ENCODE results near the gene EPAS1.
"Not testable (repeated sequence)": the region's sequence is repeated elsewhere in the genome, so short reads cannot be mapped to it uniquely, and the experiment has no call there.

EPAS1 gene

GRCh38 chr2:46390901-46391395, 93.7 kb downstream of the EPAS1 start:
- no peaks in the 10 kb centered on the region for H3K36me3 ChIP-seq (ENCODE audit: insufficient read depth, low read length)
- no peak overlapping the region for H3K4me3 ChIP-seq (ENCODE audit: low read length)
- H3K4me1 ChIP-seq (ENCODE audit: insufficient read depth, low read length): no peaks in the 10 kb centered on the region
- WGBS: 95% methylated on average over 7 of the region's 7 CpGs
- no peak overlapping the region for H3K9ac ChIP-seq (ENCODE audit: low read depth, low read length)
- no peaks in the 10 kb centered on the region for H3K9me3 ChIP-seq (ENCODE audit: insufficient read depth, low read depth, low read length)
- H3K27ac ChIP-seq (ENCODE audit: low read depth, low read length): no peak overlapping the region
- H3K27me3 ChIP-seq (ENCODE audit: insufficient read depth, low read length): no peaks in the 10 kb centered on the region

- 88% methylated on average over 12 of the region's 12 CpGs for whole genome bisulfite sequencing
- Histone ChIP-seq H3K4me1 (ENCODE audit: insufficient read depth, low read length) (no peaks in the 10 kb centered on the region), H3K9me3 (ENCODE audit: insufficient read depth, low read depth, low read length) (no peaks in the 10 kb centered on the region), H3K9ac (ENCODE audit: low read depth, low read length) (no peak overlapping the region), H3K27ac (ENCODE audit: low read depth, low read length) (no peak overlapping the region), H3K36me3 (ENCODE audit: insufficient read depth, low read length) (no peaks in the 10 kb centered on the region), H3K27me3 (ENCODE audit: insufficient read depth, low read length) (no peaks in the 10 kb centered on the region), H3K4me3 (ENCODE audit: low read length) (no peak overlapping the region)
Measured at GRCh38 chr2:46392561-46393346, 95.5 kb downstream of the EPAS1 start.

- Histone ChIP-seq H3K27me3 (ENCODE audit: insufficient read depth, low read length) (no peaks in the 10 kb centered on the region), H3K27ac (ENCODE audit: low read depth, low read length) (no peak overlapping the region), H3K9ac (ENCODE audit: low read depth, low read length) (no peak overlapping the region), H3K4me1 (ENCODE audit: insufficient read depth, low read length) (no peaks in the 10 kb centered on the region), H3K4me3 (ENCODE audit: low read length) (no peak overlapping the region), H3K9me3 (ENCODE audit: insufficient read depth, low read depth, low read length) (no peaks in the 10 kb centered on the region), H3K36me3 (ENCODE audit: insufficient read depth, low read length) (no peaks in the 10 kb centered on the region)
- 94% methylated on average over 12 of the region's 12 CpGs for WGBS
Measured at GRCh38 chr2:46393347-46393820, 96.2 kb downstream of the EPAS1 start.

- Histone ChIP-seq H3K36me3 (ENCODE audit: insufficient read depth, low read length) (no peaks in the 10 kb centered on the region), H3K9me3 (ENCODE audit: insufficient read depth, low read depth, low read length) (no peaks in the 10 kb centered on the region), H3K27ac (ENCODE audit: low read depth, low read length) (no peak overlapping the region), H3K9ac (ENCODE audit: low read depth, low read length) (no peak overlapping the region), H3K4me1 (ENCODE audit: insufficient read depth, low read length) (no peaks in the 10 kb centered on the region), H3K4me3 (ENCODE audit: low read length) (no peak overlapping the region), H3K27me3 (ENCODE audit: insufficient read depth, low read length) (no peaks in the 10 kb centered on the region)
- 62% methylated on average over 3 of the region's 3 CpGs for WGBS
Measured at GRCh38 chr2:46393865-46394264, 96.7 kb downstream of the EPAS1 start.

- no peak overlapping the region for H3K27ac ChIP-seq (ENCODE audit: low read depth, low read length)
- no peak overlapping the region for H3K9ac ChIP-seq (ENCODE audit: low read depth, low read length)
- H3K36me3 ChIP-seq (ENCODE audit: insufficient read depth, low read length): no peaks in the 10 kb centered on the region
- no peak overlapping the region for H3K4me3 ChIP-seq (ENCODE audit: low read length)
- no peaks in the 10 kb centered on the region for H3K27me3 ChIP-seq (ENCODE audit: insufficient read depth, low read length)
- H3K9me3 ChIP-seq (ENCODE audit: insufficient read depth, low read depth, low read length): no peaks in the 10 kb centered on the region
- no peaks in the 10 kb centered on the region for H3K4me1 ChIP-seq (ENCODE audit: insufficient read depth, low read length)
- 86% methylated on average over 9 of the region's 9 CpGs for WGBS
Measured at GRCh38 chr2:46394649-46395510, 97.7 kb downstream of the EPAS1 start.

GRCh38 chr2:46395730-46396129, 98.5 kb downstream of the EPAS1 start:
- not testable (repeated sequence) for H3K27me3 ChIP-seq (ENCODE audit: insufficient read depth, low read length); H3K36me3 ChIP-seq (ENCODE audit: insufficient read depth, low read length); H3K27ac ChIP-seq (ENCODE audit: low read depth, low read length); H3K4me3 ChIP-seq (ENCODE audit: low read length); H3K9me3 ChIP-seq (ENCODE audit: insufficient read depth, low read depth, low read length); H3K9ac ChIP-seq (ENCODE audit: low read depth, low read length); H3K4me1 ChIP-seq (ENCODE audit: insufficient read depth, low read length)
- 92% methylated on average over 1 of the region's 1 CpG for WGBS

GRCh38 chr2:46400016-46400415, 102.8 kb downstream of the EPAS1 start:
- Histone ChIP-seq H3K36me3 (ENCODE audit: insufficient read depth, low read length) (no peaks in the 10 kb centered on the region), H3K4me3 (ENCODE audit: low read length) (no peak overlapping the region), H3K27me3 (ENCODE audit: insufficient read depth, low read length) (no peaks in the 10 kb centered on the region), H3K4me1 (ENCODE audit: insufficient read depth, low read length) (no peaks in the 10 kb centered on the region), H3K9ac (ENCODE audit: low read depth, low read length) (no peak overlapping the region), H3K9me3 (ENCODE audit: insufficient read depth, low read depth, low read length) (no peaks in the 10 kb centered on the region), H3K27ac (ENCODE audit: low read depth, low read length) (no peak overlapping the region)
- 100% methylated on average over 1 of the region's 1 CpG for WGBS

- H3K27ac ChIP-seq (ENCODE audit: low read depth, low read length): no peak overlapping the region
- WGBS: 93% methylated on average over 6 of the region's 6 CpGs
- H3K9ac ChIP-seq (ENCODE audit: low read depth, low read length): no peak overlapping the region
- H3K4me3 ChIP-seq (ENCODE audit: low read length): no peak overlapping the region
- no peaks in the 10 kb centered on the region for H3K4me1 ChIP-seq (ENCODE audit: insufficient read depth, low read length)
- H3K36me3 ChIP-seq (ENCODE audit: insufficient read depth, low read length): no peaks in the 10 kb centered on the region
- H3K9me3 ChIP-seq (ENCODE audit: insufficient read depth, low read depth, low read length): no peaks in the 10 kb centered on the region
- no peaks in the 10 kb centered on the region for H3K27me3 ChIP-seq (ENCODE audit: insufficient read depth, low read length)
Measured at GRCh38 chr2:46402874-46403273, 105.7 kb downstream of the EPAS1 start.

GRCh38 chr2:46404181-46404759, 107.1 kb downstream of the EPAS1 start:
- Histone ChIP-seq H3K4me1 (ENCODE audit: insufficient read depth, low read length) (no peaks in the 10 kb centered on the region), H3K27me3 (ENCODE audit: insufficient read depth, low read length) (no peaks in the 10 kb centered on the region), H3K9me3 (ENCODE audit: insufficient read depth, low read depth, low read length) (no peaks in the 10 kb centered on the region), H3K9ac (ENCODE audit: low read depth, low read length) (no peak overlapping the region), H3K4me3 (ENCODE audit: low read length) (no peak overlapping the region), H3K27ac (ENCODE audit: low read depth, low read length) (no peak overlapping the region), H3K36me3 (ENCODE audit: insufficient read depth, low read length) (no peaks in the 10 kb centered on the region)
- 92% methylated on average over 8 of the region's 8 CpGs for WGBS

GRCh38 chr2:46407852-46408455, 110.7 kb downstream of the EPAS1 start:
- no peaks in the 10 kb centered on the region for H3K4me1 ChIP-seq (ENCODE audit: insufficient read depth, low read length)
- no peaks in the 10 kb centered on the region for H3K27me3 ChIP-seq (ENCODE audit: insufficient read depth, low read length)
- 93% methylated on average over 14 of the region's 14 CpGs for WGBS
- H3K36me3 ChIP-seq (ENCODE audit: insufficient read depth, low read length): no peaks in the 10 kb centered on the region
- no peaks in the 10 kb centered on the region for H3K9me3 ChIP-seq (ENCODE audit: insufficient read depth, low read depth, low read length)
- no peak overlapping the region for H3K4me3 ChIP-seq (ENCODE audit: low read length)
- no peak overlapping the region for H3K9ac ChIP-seq (ENCODE audit: low read depth, low read length)
- H3K27ac ChIP-seq (ENCODE audit: low read depth, low read length): no peak overlapping the region

- Histone ChIP-seq H3K27ac (ENCODE audit: low read depth, low read length) (no peak overlapping the region), H3K9ac (ENCODE audit: low read depth, low read length) (no peak overlapping the region), H3K4me1 (ENCODE audit: insufficient read depth, low read length) (no peaks in the 10 kb centered on the region), H3K36me3 (ENCODE audit: insufficient read depth, low read length) (no peaks in the 10 kb centered on the region), H3K27me3 (ENCODE audit: insufficient read depth, low read length) (no peaks in the 10 kb centered on the region), H3K9me3 (ENCODE audit: insufficient read depth, low read depth, low read length) (no peaks in the 10 kb centered on the region), H3K4me3 (ENCODE audit: low read length) (no peak overlapping the region)
- 84% methylated on average over 4 of the region's 4 CpGs for WGBS
Measured at GRCh38 chr2:46409756-46410155, 112.5 kb downstream of the EPAS1 start.
